Progenitor cell of endocrine pancreas (in vitro differentiated cells): ENCODE results near the gene CATSPERD. TPM values are rescaled to one million over a fixed set of nuclear protein-coding genes. Genes with fewer than 3 reads are reported as not detected.
"Not testable (repeated sequence)": the region's sequence is repeated elsewhere in the genome, so short reads cannot be mapped to it uniquely, and the experiment has no call there.

Experiments
- DNase-seq: peaks from one replicate; pipeline ENCODE4 v3.0.0; 2021; ENCODE audit warnings: low spot score; ENCODE audit not compliant: unreplicated experiment
- H3K27ac Mint-ChIP-seq: 2 replicates; pipeline ENCODE4 v1.8.0; 2021; ENCODE audit warnings: mild to moderate bottlenecking, moderate library complexity, mixed read lengths
- H3K27me3 Mint-ChIP-seq: 2 replicates; pipeline ENCODE4 v1.8.0; 2021; ENCODE audit warnings: mixed read lengths
- H3K36me3 Mint-ChIP-seq: 2 replicates; pipeline ENCODE4 v1.8.0; 2022; ENCODE audit warnings: mixed read lengths; ENCODE audit not compliant: insufficient read depth
- H3K4me1 Mint-ChIP-seq: 2 replicates; pipeline ENCODE4 v1.8.0; 2021; ENCODE audit warnings: low read depth, mixed read lengths
- H3K4me3 Mint-ChIP-seq: 2 replicates; pipeline ENCODE4 v1.8.0; 2021; ENCODE audit warnings: low read depth, mild to moderate bottlenecking, moderate library complexity, mixed read lengths
- H3K9me3 Mint-ChIP-seq: 2 replicates; pipeline ENCODE4 v1.8.0; 2021; ENCODE audit warnings: low read depth, mixed read lengths
- CTCF ChIP-seq: fragments of 200-600 bp; sonication (generic); IDR thresholded peaks from one replicate; pipeline ENCODE4 v1.5.0; 2021; ENCODE audit warnings: antibody characterized with exemption, mild to moderate bottlenecking; ENCODE audit not compliant: unreplicated experiment
- total RNA-seq: library from RNA; stranded (reverse); gene quantifications from 2 replicates; pipeline ENCODE4 v1.2.1, GENCODE V29; 2021

CATSPERD gene
- total RNA-seq, 1 donor from 2014 or later: not detected

DNA sequence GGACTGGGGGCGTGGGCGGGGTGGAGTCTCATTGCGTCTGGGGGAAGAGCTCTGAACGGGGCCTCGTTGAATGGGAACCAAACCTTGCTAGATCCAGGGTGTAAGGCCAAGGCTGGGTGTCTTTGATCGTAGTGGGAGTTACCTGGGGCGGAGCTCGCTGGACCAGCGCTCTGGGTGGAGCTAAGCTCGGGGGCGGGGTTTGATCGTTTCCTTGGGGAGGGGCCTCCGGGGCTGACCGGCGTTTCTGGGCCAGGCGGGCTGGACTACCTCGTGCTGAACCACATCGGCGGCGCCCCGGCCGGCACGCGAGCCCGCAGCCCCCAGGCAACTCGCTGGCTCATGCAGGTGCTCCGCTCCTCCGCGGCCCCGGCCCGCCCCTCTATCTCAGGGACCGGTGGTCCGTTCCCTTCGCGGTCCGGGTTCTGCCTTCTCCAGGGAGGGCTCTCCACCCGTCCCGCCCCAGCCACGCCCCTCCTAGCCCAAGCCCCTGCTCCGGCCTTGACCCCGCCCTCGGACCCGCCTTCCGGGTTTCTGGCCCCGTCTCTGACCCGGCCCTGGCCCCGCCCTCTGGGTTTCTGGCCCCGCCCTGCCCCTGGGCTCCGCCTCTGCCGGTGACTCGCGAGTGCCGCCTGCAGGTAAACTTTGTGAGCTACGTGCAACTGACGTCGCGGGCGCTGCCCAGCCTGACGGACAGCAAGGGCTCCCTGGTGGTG is 33.6 kb upstream of the CATSPERD start:
- Mint-ChIP-seq H3K4me3 (peak overlapping the region; percentile 70), H3K27me3 (no peaks in the 10 kb centered on the region), H3K27ac (peak overlapping the region; percentile 85), H3K36me3 (peaks cover 5% of the 10 kb centered on the region), H3K4me1 (peaks cover 16% of the 10 kb centered on the region), H3K9me3 (no peaks in the 10 kb centered on the region)
- peak; percentile 99 for DNase-seq
- peak; percentile 78 for TF ChIP-seq CTCF

- Mint-ChIP-seq H3K36me3 (peaks cover 5% of the 10 kb centered on the region), H3K4me3 (no peak overlapping the region), H3K4me1 (peaks cover 12% of the 10 kb centered on the region), H3K9me3 (no peaks in the 10 kb centered on the region), H3K27ac (no peak overlapping the region), H3K27me3 (no peaks in the 10 kb centered on the region)
- no peak for TF ChIP-seq CTCF
- no peak for DNase-seq
Measured at GRCh38 chr19:5687360-5688198, 32.9 kb upstream of the CATSPERD start.

DNA sequence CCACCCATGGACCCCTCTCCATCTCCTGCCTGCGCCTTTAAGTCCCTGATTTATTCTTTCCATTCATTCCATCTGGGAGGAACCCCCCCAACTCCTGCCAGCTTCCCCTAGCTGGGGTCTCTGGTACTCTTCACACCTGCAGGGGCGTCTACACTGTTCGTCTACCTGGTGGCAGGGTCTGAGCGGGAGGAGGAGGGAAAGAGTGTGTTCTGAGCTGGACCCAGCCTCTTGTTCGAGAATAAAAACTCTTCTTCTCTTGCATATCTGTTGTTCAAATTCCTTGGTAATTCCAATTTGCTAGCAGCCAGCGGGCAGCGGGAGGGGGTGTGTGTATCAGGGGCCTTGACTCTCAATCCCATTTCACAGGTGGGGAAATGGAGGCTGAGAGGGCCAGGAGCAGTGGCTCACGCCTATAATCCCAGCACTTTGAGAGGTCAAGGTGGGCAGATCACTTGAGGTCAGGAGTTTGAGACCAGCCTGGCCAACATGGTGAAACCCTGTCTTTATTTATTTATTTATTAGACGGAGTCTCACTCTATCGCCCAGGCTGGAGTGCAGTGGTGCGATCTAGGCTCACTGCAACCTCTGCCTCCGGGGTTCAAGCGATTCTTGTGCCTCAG is 32.1 kb upstream of the CATSPERD start:
- not testable (repeated sequence) for H3K4me1 Mint-ChIP-seq, H3K27me3 Mint-ChIP-seq, H3K36me3 Mint-ChIP-seq, H3K9me3 Mint-ChIP-seq, DNase-seq
- Mint-ChIP-seq H3K4me3 (peak overlapping the region; percentile 52), H3K27ac (peak overlapping the region; percentile 52)

GRCh38 chr19:5690125-5690954 is 30.1 kb upstream of the CATSPERD start, which contains the start of gene RPL36:
RPL36 (plus strand) TSS chr19:5690295; CDS start chr19:5690508, 213 bp downstream.
- no peaks in the 10 kb centered on the region for H3K27me3 Mint-ChIP-seq
- peak within 1 kb of the TSS; percentile 99 for H3K27ac Mint-ChIP-seq
- peaks cover 5% of the 10 kb centered on the region for H3K36me3 Mint-ChIP-seq
- peaks cover 9% of the 10 kb centered on the region for H3K4me1 Mint-ChIP-seq
- peak; percentile 99 for TF ChIP-seq CTCF
- no peaks in the 10 kb centered on the region for H3K9me3 Mint-ChIP-seq
- peak within 1 kb of the TSS; percentile 99 for H3K4me3 Mint-ChIP-seq
- DNase-seq: peak; percentile 99

GRCh38 chr19:5690955-5691821 is 29.2 kb upstream of the CATSPERD start:
- peak overlapping the region; percentile 99 for H3K4me3 Mint-ChIP-seq
- peak overlapping the region; percentile 99 for H3K27ac Mint-ChIP-seq
- H3K9me3 Mint-ChIP-seq: no peaks in the 10 kb centered on the region
- H3K4me1 Mint-ChIP-seq: peaks cover 9% of the 10 kb centered on the region
- no peak for TF ChIP-seq CTCF
- peaks cover 5% of the 10 kb centered on the region for H3K36me3 Mint-ChIP-seq
- no peak for DNase-seq
- H3K27me3 Mint-ChIP-seq: no peaks in the 10 kb centered on the region
